Measurements from ENCODE around the gene PRKX.
"Not testable (repeated sequence)": the region's sequence is repeated elsewhere in the genome, so short reads cannot be mapped to it uniquely, and the experiment has no call there.

Gene PRKX

GRCh38 chrX:3713225-3713936 lies at the start of gene PRKX:
Gene PRKX, minus strand, starts transcription at chrX:3713649. Its CDS starts 396 bp downstream, at chrX:3713253.
- DNase-seq (ENCODE audit: low read depth, low spot score), result peak; percentile 82

- no peak for DNase-seq (ENCODE audit: low read depth, low spot score)
Observed at GRCh38 chrX:3763111-3763510, 49.7 kb upstream of the PRKX start.

GRCh38 chrX:3757510-3758025 lies 44.1 kb upstream of the PRKX start:
- DNase-seq (ENCODE audit: low read depth, low spot score), result no peak

- no peak for DNase-seq (ENCODE audit: low read depth, low spot score)
Observed at GRCh38 chrX:3748052-3748559, 34.7 kb upstream of the PRKX start.

- DNase-seq (ENCODE audit: low read depth, low spot score), result no peak
Observed at GRCh38 chrX:3743801-3744439, 30.5 kb upstream of the PRKX start.

- not testable (repeated sequence) for DNase-seq (ENCODE audit: low read depth, low spot score)
Observed at GRCh38 chrX:3740946-3741345, 27.5 kb upstream of the PRKX start.

- DNase-seq (ENCODE audit: low read depth, low spot score), result no peak
Observed at GRCh38 chrX:3738509-3738908, 25.1 kb upstream of the PRKX start.

GRCh38 chrX:3736536-3736935 lies 23.1 kb upstream of the PRKX start:
- DNase-seq (ENCODE audit: low read depth, low spot score), result not testable (repeated sequence)

GRCh38 chrX:3735891-3736290 lies 22.4 kb upstream of the PRKX start:
- DNase-seq (ENCODE audit: low read depth, low spot score), result not testable (repeated sequence)

- DNase-seq (ENCODE audit: low read depth, low spot score), result not testable (repeated sequence)
Observed at GRCh38 chrX:3734456-3734855, 21.0 kb upstream of the PRKX start.

- DNase-seq (ENCODE audit: low read depth, low spot score), result no peak
Observed at GRCh38 chrX:3733043-3733430, 19.6 kb upstream of the PRKX start.

- DNase-seq (ENCODE audit: low read depth, low spot score), result not testable (repeated sequence)
Observed at GRCh38 chrX:3732326-3733042, 19.0 kb upstream of the PRKX start.

- no peak for DNase-seq (ENCODE audit: low read depth, low spot score)
Observed at GRCh38 chrX:3728454-3728853, 15.0 kb upstream of the PRKX start.

GRCh38 chrX:3723460-3723859 lies 10.0 kb upstream of the PRKX start:
- not testable (repeated sequence) for DNase-seq (ENCODE audit: low read depth, low spot score)

- no peak for DNase-seq (ENCODE audit: low read depth, low spot score)
Observed at GRCh38 chrX:3717742-3718420, 4.4 kb upstream of the PRKX start.

- no peak for DNase-seq (ENCODE audit: low read depth, low spot score)
Observed at GRCh38 chrX:3715921-3716320, 2.5 kb upstream of the PRKX start.

- not testable (repeated sequence) for DNase-seq (ENCODE audit: low read depth, low spot score)
Observed at GRCh38 chrX:3714706-3715479, 1.4 kb upstream of the PRKX start.

GRCh38 chrX:3713937-3714434 lies 537 bp upstream of the PRKX start:
- peak; percentile 10 for DNase-seq (ENCODE audit: low read depth, low spot score)

GRCh38 chrX:3712870-3713224 lies 602 bp downstream of the PRKX start:
- no peak for DNase-seq (ENCODE audit: low read depth, low spot score)

GRCh38 chrX:3712051-3712869 lies 1.2 kb downstream of the PRKX start:
- DNase-seq (ENCODE audit: low read depth, low spot score), result peak; percentile 52

All from astrocyte of the hippocampus (primary cell).